Naive thymus-derived CD8-positive, alpha-beta T cell (primary cell): ENCODE data around the gene KIF13A. TPM values are rescaled to one million over a fixed set of nuclear protein-coding genes. Genes with fewer than 3 reads are reported as not detected.

Source experiments
- ATAC-seq, 2 donors: fragments of 150-1000 bp; cut with Tn5 transposase in 1 of 2; sonication (Bioruptor Pico), chemical (Tn5 transposase) in 1 of 2; 1 replicate in 1 of 2; 2 replicates in 1 of 2; pipeline ENCODE4 v1.10.0; 2021; ENCODE audit warnings: mild to moderate bottlenecking in 2 of 2, moderate library complexity in 2 of 2
- POLR2A ChIA-PET: fragments of 350-600 bp; sonication (Branson Sonifier 250); formaldehyde crosslinking; loops from one replicate; lab custom pipeline; 2021; ENCODE audit warnings: antibody characterized with exemption; lab: Charles Lee
- DNase-seq, 10 donors: peaks; one replicate each; pipeline versions ENCODE4 v3.0.0 to v3.0.0-alpha.2; 2020 to 2022
- H3K27ac Mint-ChIP-seq, 10 donors: one replicate each; pipeline ENCODE4 v1.8.0; 2020 to 2022; ENCODE audit warnings: mild to moderate bottlenecking in 10 of 10, mixed read lengths in 10 of 10, moderate library complexity in 4 of 10, inconsistent platforms in 1 of 10
- H3K27me3 Mint-ChIP-seq, 5 donors: one replicate each; pipeline ENCODE4 v1.8.0; 2021 to 2022; ENCODE audit warnings: mixed read lengths in 5 of 5
- H3K36me3 Mint-ChIP-seq, 3 donors: one replicate each; pipeline ENCODE4 v1.8.0; 2020 to 2022; ENCODE audit warnings: mixed read lengths in 3 of 3, mild to moderate bottlenecking in 2 of 3, inconsistent platforms in 1 of 3
- H3K4me1 Mint-ChIP-seq, 4 donors: one replicate each; pipeline ENCODE4 v1.8.0; 2021 to 2022; ENCODE audit warnings: mixed read lengths in 4 of 4
- H3K4me3 Mint-ChIP-seq, 10 donors: one replicate each; pipeline ENCODE4 v1.8.0; 2020 to 2022; ENCODE audit warnings: mild to moderate bottlenecking in 10 of 10, mixed read lengths in 10 of 10, moderate library complexity in 6 of 10, inconsistent platforms in 1 of 10
- H3K9me3 Mint-ChIP-seq, 9 donors: one replicate each; pipeline ENCODE4 v1.8.0; 2020 to 2022; ENCODE audit warnings: mixed read lengths in 9 of 9, mild to moderate bottlenecking in 3 of 9, inconsistent platforms in 1 of 9, moderate library complexity in 1 of 9
- polyA plus RNA-seq, 3 donors: library from polyadenylated mRNA; unstranded; fragments of 300-500 nt; fragmentation: Illumina TruSeq; gene quantifications; one replicate each; pipeline ENCODE4 v1.2.3, GENCODE V29; 2021
- total RNA-seq, 8 experiments: library from RNA in 2 of 8; stranded (reverse) in 2 of 8; gene quantifications; one replicate each; pipeline ENCODE4 v1.2.3 and lab custom pipeline; 2021 to 2026

Gene KIF13A
- total and polyA plus RNA-seq, 5 experiments from 2014 or later: 0.49 to 0.81 TPM; not detected in 3

GRCh38 chr6:17714879-17715851, 272.3 kb downstream of the KIF13A start:
- Mint-ChIP-seq H3K27ac (peak overlapping the region in 3 of 10 donors; percentile 39 to 70 (median 63)), H3K36me3 (no peaks in the 10 kb centered on the region), H3K4me1 (peaks cover 0 to 14% (median under 1%) of the 10 kb centered on the region in 4 donors), H3K4me3 (peak overlapping the region in 1 of 10 donors; percentile 60), H3K27me3 (peaks cover 0 to 2% (median 0%) of the 10 kb centered on the region in 5 donors), H3K9me3 (no peaks in the 10 kb centered on the region)
- POLR2A ChIA-PET: interaction anchor here (0.6 kb wide), 1 partner anchor 29 kb away, joined by 4 read pairs; no protein-coding TSS in a partner anchor
- ATAC-seq (no peak), DNase-seq (no peak)

DNA sequence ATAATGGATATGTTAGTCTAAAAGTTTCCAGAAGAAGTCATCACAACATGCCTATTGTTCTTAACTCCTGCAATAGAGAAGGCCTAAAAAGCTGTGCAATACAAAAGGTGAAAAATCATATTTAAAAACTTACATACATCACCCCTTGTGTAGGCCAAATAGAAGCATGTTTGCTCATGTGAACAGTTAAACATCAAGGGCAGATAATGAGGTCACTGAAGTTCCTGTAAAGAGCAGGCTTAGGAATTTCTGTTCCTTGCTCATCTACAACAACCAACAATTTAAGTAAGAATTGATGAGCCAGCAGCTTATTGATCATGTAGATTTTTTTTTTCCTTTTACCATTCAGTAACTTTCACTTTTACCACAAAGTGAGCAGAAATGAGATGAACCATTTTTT, 273.3 kb downstream of the KIF13A start:
- ATAC-seq: no peak
- H3K36me3 Mint-ChIP-seq: no peaks in the 10 kb centered on the region
- no peak for DNase-seq
- no peaks in the 10 kb centered on the region for H3K9me3 Mint-ChIP-seq
- H3K4me1 Mint-ChIP-seq: peaks cover 0 to 14% (median under 1%) of the 10 kb centered on the region in 4 donors
- H3K4me3 Mint-ChIP-seq: no peak overlapping the region
- POLR2A ChIA-PET: interaction anchor here (0.6 kb wide), 1 partner anchor 28 kb away, joined by 4 read pairs; no protein-coding TSS in a partner anchor
- H3K27ac Mint-ChIP-seq: no peak overlapping the region
- H3K27me3 Mint-ChIP-seq: no peaks in the 10 kb centered on the region

DNA sequence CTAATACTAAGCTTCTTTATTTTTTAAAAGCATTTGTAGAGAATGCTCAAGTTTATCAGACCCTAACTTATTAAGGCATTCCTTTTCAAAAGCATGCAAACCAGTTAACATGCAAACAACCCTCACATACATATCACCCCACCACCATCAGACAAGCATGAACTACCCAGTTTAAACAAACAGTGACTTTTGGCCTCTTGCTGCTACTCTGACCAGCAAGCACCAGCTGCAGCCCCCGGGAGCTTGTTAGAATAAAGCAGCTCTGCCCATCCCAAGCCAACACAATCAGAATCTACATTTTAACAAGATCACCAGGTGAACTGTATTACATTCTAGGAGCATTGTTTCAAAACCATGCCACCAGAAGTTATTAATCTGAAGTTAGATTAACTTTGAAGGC, 274.9 kb downstream of the KIF13A start:
- H3K27me3 Mint-ChIP-seq: no peaks in the 10 kb centered on the region
- H3K36me3 Mint-ChIP-seq: no peaks in the 10 kb centered on the region
- no peak for DNase-seq
- H3K9me3 Mint-ChIP-seq: no peaks in the 10 kb centered on the region
- POLR2A ChIA-PET: no interaction called here
- H3K4me1 Mint-ChIP-seq: peaks cover 0 to 15% (median 1%) of the 10 kb centered on the region in 4 donors
- no peak overlapping the region for H3K27ac Mint-ChIP-seq
- ATAC-seq: no peak
- H3K4me3 Mint-ChIP-seq: no peak overlapping the region

DNA sequence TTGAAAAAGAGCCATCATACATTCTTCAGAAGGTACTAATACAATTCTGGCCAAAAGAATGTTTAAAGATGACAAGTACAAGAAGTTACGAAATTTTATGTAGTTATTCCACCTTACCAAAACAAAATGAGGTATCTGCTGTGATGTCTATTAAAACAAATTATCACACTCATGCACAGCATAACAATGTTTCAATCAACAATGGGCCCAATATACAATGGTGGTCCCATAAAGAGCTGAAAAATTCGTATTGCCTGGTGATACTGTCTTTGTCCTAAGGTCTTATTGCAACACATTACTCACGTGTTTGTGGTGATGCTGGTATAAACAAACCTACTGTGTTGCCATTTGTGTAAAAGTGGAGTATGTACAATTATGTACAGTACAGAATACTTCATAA, 277.1 kb downstream of the KIF13A start:
- Mint-ChIP-seq H3K27me3 (no peaks in the 10 kb centered on the region), H3K4me3 (no peak overlapping the region), H3K27ac (no peak overlapping the region), H3K9me3 (no peaks in the 10 kb centered on the region), H3K4me1 (peaks cover 4 to 27% (median 14%) of the 10 kb centered on the region in 4 donors), H3K36me3 (no peaks in the 10 kb centered on the region)
- ATAC-seq: no peak
- DNase-seq: no peak
- POLR2A ChIA-PET: interaction anchor here (0.6 kb wide), 1 partner anchor 74 kb away, joined by 4 read pairs; no protein-coding TSS in a partner anchor

DNA sequence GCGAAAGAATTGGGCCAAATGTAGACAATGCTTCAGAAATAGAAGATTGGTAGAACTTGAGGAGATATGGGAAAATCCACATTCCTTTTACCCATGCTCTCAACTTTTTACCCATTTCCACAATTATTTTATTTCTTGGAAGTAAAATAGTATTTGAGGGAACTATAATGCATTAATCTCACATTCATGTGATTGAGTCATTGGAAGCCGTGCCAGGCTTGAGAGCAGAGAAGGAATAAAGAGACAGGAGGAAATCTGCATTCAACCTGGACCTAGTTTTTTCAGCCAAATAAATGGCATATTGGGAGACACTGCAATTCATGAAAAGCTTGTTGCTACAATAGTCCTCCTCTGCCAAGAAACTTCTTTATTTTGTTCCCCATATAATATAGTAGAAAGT, 278.0 kb downstream of the KIF13A start:
- POLR2A ChIA-PET: no interaction called here
- ATAC-seq: no peak
- H3K4me1 Mint-ChIP-seq: peaks cover 4 to 29% (median 17%) of the 10 kb centered on the region in 4 donors
- no peaks in the 10 kb centered on the region for H3K36me3 Mint-ChIP-seq
- no peak overlapping the region for H3K4me3 Mint-ChIP-seq
- H3K27me3 Mint-ChIP-seq: no peaks in the 10 kb centered on the region
- no peak for DNase-seq
- no peak overlapping the region for H3K27ac Mint-ChIP-seq
- H3K9me3 Mint-ChIP-seq: no peaks in the 10 kb centered on the region

Other genes starting within 250 kb of the KIF13A start
- gene NHLRC1, start 135.0 kb upstream of the KIF13A start, total RNA-seq: 1 to 10 TPM; 2.1 TPM
- 1 to 10 TPM in 1 of 3 donors, under 1 TPM in 2; 0.19 to 1.8 (median 0.80) TPM for gene NHLRC1, start 135.0 kb upstream of the KIF13A start, polyA plus RNA-seq
- gene TPMT, start 167.4 kb upstream of the KIF13A start, total RNA-seq: 1 to 10 TPM; 7.7 to 8.6 TPM
- 10 to 100 TPM; 10.8 to 17.7 (median 14.9) TPM for gene TPMT, start 167.4 kb upstream of the KIF13A start, polyA plus RNA-seq
- 10 to 100 TPM; 11.9 TPM for gene KDM1B, start 167.8 kb upstream of the KIF13A start, total RNA-seq
- gene KDM1B, start 167.8 kb upstream of the KIF13A start, polyA plus RNA-seq: 1 to 10 TPM in 2 of 3 donors, under 1 TPM in 1; 0.55 to 2.9 (median 1.3) TPM